ENCODE results near the gene LANCL2.

The LANCL2 gene

DNA sequence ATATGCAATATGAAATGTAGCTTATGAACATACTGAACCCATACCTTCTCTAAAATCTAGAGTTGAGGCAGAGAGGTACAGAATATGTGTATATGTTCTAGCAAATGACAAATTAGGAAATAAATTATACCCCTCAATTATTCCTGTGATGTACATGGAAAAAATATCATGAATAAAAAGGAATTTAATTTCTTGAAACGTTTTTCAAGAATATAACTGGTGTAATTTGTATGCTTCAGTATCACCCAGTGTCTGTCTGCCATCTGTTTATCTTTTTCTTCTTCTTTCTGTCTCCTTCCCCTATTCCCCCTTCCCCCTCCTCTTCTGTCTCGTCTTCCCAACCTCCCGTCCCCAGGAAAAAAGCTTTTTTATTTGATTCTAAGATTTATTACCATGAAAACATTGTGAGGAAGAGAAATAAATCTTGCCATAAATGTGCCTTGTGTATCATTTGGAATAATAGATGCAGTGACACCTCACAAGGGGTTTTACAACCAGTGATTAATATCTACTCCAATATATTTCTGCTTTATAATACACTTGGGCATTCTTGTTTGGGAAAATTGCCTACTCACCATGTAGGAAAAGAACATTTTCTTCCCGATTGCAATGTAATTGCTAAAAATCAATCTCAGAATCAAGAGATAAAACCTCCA, 12.2 kb downstream of the LANCL2 start:
- H3K4me3 ChIP-seq (ENCODE audit: insufficient read depth, low read depth, low read length), result no peak overlapping the region
- no peaks in the 10 kb centered on the region for H3K27me3 ChIP-seq (ENCODE audit: control insufficient read depth, insufficient read depth, low read length, poor library complexity, severe bottlenecking)
- H3K4me1 ChIP-seq (ENCODE audit: control insufficient read depth, insufficient read depth, low read length), result no peaks in the 10 kb centered on the region
- 92 to 96% methylated on average over 2 to 3 of the region's 4 CpGs for WGBS, 2 experiments
- no peaks in the 10 kb centered on the region for H3K9me3 ChIP-seq (ENCODE audit: control insufficient read depth, low read length)
- no peaks in the 10 kb centered on the region for H3K36me3 ChIP-seq (ENCODE audit: control insufficient read depth, insufficient read depth, low read length)
- H3K27ac ChIP-seq (ENCODE audit: insufficient read depth, low read depth, low read length, poor library complexity, severe bottlenecking), result no peak overlapping the region

DNA sequence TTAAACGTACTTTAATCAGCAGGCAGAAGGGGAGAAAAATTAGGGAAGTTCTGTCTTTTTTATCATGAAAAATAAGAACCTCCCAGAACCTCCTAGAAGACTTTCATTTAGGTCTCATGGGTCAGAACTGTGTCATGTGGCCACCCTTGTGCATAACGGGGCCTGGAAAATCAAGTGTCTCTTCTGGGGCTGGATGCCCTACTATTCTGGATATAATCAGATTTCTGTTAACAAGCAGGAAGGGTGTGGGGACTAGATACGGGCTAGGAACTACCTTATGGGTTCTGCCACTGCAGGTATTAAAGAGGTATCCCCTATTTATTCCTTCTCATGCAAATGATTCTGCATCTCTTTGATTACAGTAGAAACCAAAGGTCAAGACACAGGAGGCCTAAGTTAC, 14.1 kb downstream of the LANCL2 start:
- Histone ChIP-seq H3K4me3 (ENCODE audit: insufficient read depth, low read depth, low read length) (no peak overlapping the region), H3K36me3 (ENCODE audit: control insufficient read depth, insufficient read depth, low read length) (no peaks in the 10 kb centered on the region), H3K27ac (ENCODE audit: insufficient read depth, low read depth, low read length, poor library complexity, severe bottlenecking) (no peak overlapping the region), H3K9me3 (ENCODE audit: control insufficient read depth, low read length) (no peaks in the 10 kb centered on the region), H3K27me3 (ENCODE audit: control insufficient read depth, insufficient read depth, low read length, poor library complexity, severe bottlenecking) (no peaks in the 10 kb centered on the region), H3K4me1 (ENCODE audit: control insufficient read depth, insufficient read depth, low read length) (no peaks in the 10 kb centered on the region)
- WGBS, 2 experiments, result 91 to 94% methylated on average over 3 of the region's 3 CpGs

DNA sequence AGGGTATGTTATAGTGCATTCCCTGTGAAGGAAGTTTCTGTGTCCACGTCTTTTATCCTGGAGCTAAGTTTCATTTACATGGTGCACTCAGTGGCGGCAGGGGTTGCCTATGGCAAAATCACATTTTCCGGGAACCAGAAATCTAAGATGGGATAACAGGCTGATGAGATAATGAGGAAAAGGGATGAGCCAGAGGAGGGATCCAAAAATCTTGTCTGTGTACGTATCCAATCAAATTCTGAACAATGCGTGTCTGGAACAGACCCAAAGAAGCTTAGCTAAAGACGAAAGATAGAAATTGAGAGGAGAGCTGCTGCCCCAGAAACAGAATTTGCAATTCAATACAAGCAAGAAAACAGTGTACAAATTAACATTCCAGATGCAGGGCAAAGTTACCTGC, 16.1 kb downstream of the LANCL2 start:
- no peak overlapping the region for H3K4me3 ChIP-seq (ENCODE audit: insufficient read depth, low read depth, low read length)
- no peaks in the 10 kb centered on the region for H3K27me3 ChIP-seq (ENCODE audit: control insufficient read depth, insufficient read depth, low read length, poor library complexity, severe bottlenecking)
- no peaks in the 10 kb centered on the region for H3K36me3 ChIP-seq (ENCODE audit: control insufficient read depth, insufficient read depth, low read length)
- H3K4me1 ChIP-seq (ENCODE audit: control insufficient read depth, insufficient read depth, low read length), result no peaks in the 10 kb centered on the region
- H3K9me3 ChIP-seq (ENCODE audit: control insufficient read depth, low read length), result peaks cover 2% of the 10 kb centered on the region
- H3K27ac ChIP-seq (ENCODE audit: insufficient read depth, low read depth, low read length, poor library complexity, severe bottlenecking), result no peak overlapping the region
- 92 to 95% methylated on average over 6 of the region's 6 CpGs for WGBS, 2 experiments

DNA sequence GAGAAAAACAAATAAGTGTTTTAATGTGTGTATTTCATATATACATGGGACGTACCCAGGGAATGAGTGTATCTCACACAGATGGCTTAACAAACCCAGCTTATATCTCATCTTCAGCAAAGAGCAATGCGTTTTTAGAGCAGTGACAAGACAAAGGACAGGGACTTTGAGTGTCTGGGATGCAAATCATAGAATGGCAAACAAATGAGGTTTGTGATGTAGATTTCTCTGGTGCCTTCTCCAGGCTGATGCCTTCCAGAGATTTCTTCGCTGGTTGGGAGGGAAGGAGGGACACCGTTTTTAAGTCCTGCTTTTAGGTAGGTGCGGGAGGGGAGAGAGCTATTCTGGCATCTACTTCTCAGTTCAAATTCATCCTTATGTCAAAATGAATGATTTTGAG, 16.6 kb downstream of the LANCL2 start:
- WGBS, 2 experiments, result 75 to 79% methylated on average over 4 to 5 of the region's 5 CpGs
- Histone ChIP-seq H3K9me3 (ENCODE audit: control insufficient read depth, low read length) (peaks cover 3% of the 10 kb centered on the region), H3K27ac (ENCODE audit: insufficient read depth, low read depth, low read length, poor library complexity, severe bottlenecking) (no peak overlapping the region)

DNA sequence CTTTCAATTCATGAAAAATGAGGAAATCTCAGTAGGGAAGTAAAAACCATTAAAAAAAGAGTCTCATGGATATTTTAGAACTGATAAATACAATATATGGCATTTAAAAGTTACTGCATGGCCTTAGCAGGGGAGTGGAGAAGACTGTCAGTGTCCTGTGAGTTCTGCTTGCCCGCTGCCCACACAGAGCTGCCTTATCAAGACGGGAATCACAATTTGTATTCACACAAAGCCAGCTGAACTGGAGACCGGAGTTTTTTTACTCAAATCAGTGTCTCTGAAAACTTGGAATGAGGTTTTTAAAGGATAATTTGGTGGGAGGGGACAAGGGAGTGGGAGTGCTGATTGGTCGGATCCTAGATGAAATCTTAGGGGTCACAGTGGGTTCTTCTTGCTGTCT, 17.1 kb downstream of the LANCL2 start:
- no peak overlapping the region for H3K27ac ChIP-seq (ENCODE audit: insufficient read depth, low read depth, low read length, poor library complexity, severe bottlenecking)
- H3K4me1 ChIP-seq (ENCODE audit: control insufficient read depth, insufficient read depth, low read length), result no peaks in the 10 kb centered on the region
- H3K36me3 ChIP-seq (ENCODE audit: control insufficient read depth, insufficient read depth, low read length), result no peaks in the 10 kb centered on the region
- H3K27me3 ChIP-seq (ENCODE audit: control insufficient read depth, insufficient read depth, low read length, poor library complexity, severe bottlenecking), result no peaks in the 10 kb centered on the region
- H3K4me3 ChIP-seq (ENCODE audit: insufficient read depth, low read depth, low read length), result no peak overlapping the region
- H3K9me3 ChIP-seq (ENCODE audit: control insufficient read depth, low read length), result peaks cover 7% of the 10 kb centered on the region
- WGBS, 2 experiments, result 94 to 96% methylated on average over 4 of the region's 4 CpGs

More for the DNA sequence above, 16.6 kb downstream of the LANCL2 start:
- Histone ChIP-seq H3K4me3 (ENCODE audit: insufficient read depth, low read depth, low read length) (no peak overlapping the region), H3K4me1 (ENCODE audit: control insufficient read depth, insufficient read depth, low read length) (no peaks in the 10 kb centered on the region), H3K27me3 (ENCODE audit: control insufficient read depth, insufficient read depth, low read length, poor library complexity, severe bottlenecking) (no peaks in the 10 kb centered on the region), H3K36me3 (ENCODE audit: control insufficient read depth, insufficient read depth, low read length) (no peaks in the 10 kb centered on the region)

DNA sequence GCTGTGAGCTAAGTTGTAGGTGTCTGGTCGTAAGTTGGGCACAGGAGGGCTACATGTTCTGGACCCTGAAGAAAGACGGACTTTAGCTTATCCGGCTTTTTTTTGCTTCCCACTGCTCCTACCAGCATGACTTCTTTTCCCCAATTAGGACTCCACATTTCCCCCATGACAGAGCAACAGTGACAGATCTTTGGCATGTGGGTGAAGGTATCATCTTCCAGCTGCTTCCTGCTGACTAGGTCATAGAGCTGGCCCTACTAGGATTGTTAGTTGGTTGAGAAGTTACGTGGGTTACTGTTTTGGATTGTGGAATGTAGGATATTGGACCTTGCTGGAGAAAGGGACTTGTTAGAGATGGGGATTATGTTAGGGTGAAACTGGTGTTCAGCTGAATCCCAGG, 21.4 kb downstream of the LANCL2 start:
- H3K4me3 ChIP-seq (ENCODE audit: insufficient read depth, low read depth, low read length), result no peak overlapping the region
- no peaks in the 10 kb centered on the region for H3K27me3 ChIP-seq (ENCODE audit: control insufficient read depth, insufficient read depth, low read length, poor library complexity, severe bottlenecking)
- no peaks in the 10 kb centered on the region for H3K4me1 ChIP-seq (ENCODE audit: control insufficient read depth, insufficient read depth, low read length)
- 89 to 97% methylated on average over 4 of the region's 4 CpGs for WGBS, 2 experiments
- H3K27ac ChIP-seq (ENCODE audit: insufficient read depth, low read depth, low read length, poor library complexity, severe bottlenecking), result no peak overlapping the region
- peaks cover 17% of the 10 kb centered on the region for H3K9me3 ChIP-seq (ENCODE audit: control insufficient read depth, low read length)
- peaks cover 3% of the 10 kb centered on the region for H3K36me3 ChIP-seq (ENCODE audit: control insufficient read depth, insufficient read depth, low read length)

DNA sequence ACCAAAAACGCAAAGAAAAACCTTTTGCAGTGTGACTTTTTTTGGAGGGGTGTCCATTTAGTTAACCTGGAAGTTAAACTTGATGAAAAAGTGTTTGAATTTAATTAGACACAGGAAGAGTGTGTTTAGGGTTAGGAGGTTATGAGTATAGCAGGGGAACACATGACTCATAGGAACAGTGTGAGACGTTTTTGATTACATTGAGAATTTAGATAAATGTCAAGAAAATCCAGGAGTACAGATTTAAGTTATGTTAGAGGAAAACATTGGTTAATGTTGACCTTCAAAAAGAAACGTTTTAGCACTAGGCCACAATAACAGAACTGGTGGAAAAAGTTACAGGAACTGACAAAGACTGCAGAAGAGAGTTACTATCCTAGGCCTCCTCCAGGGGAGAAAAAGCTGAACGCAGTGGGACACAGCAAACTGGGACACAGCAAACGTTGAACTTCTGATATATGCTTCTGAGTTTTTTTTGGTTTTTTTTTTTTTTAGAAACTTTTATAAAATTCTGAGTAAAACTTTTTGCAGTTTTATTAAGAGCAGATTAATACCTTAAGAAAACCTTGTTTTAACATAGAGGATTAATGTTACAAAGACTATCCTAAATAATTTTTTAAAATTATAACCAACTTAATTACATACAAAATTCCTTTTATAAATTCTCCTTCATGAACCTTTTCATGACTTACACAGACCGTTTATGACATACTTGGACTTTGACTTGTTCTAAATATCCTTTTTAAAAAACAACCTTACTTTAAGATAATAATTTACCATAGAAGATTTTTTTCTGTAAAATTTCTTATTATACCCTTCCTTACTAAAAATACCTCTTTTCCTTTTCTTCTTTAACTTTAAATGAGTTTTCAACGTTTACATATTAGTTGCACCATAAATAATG, 22.2 kb downstream of the LANCL2 start:
- Histone ChIP-seq H3K36me3 (ENCODE audit: control insufficient read depth, insufficient read depth, low read length) (peaks cover 3% of the 10 kb centered on the region), H3K27me3 (ENCODE audit: control insufficient read depth, insufficient read depth, low read length, poor library complexity, severe bottlenecking) (no peaks in the 10 kb centered on the region), H3K4me1 (ENCODE audit: control insufficient read depth, insufficient read depth, low read length) (no peaks in the 10 kb centered on the region), H3K4me3 (ENCODE audit: insufficient read depth, low read depth, low read length) (no peak overlapping the region), H3K27ac (ENCODE audit: insufficient read depth, low read depth, low read length, poor library complexity, severe bottlenecking) (no peak overlapping the region), H3K9me3 (ENCODE audit: control insufficient read depth, low read length) (peaks cover 17% of the 10 kb centered on the region)
- 85 to 88% methylated on average over 6 to 7 of the region's 7 CpGs for WGBS, 2 experiments

DNA sequence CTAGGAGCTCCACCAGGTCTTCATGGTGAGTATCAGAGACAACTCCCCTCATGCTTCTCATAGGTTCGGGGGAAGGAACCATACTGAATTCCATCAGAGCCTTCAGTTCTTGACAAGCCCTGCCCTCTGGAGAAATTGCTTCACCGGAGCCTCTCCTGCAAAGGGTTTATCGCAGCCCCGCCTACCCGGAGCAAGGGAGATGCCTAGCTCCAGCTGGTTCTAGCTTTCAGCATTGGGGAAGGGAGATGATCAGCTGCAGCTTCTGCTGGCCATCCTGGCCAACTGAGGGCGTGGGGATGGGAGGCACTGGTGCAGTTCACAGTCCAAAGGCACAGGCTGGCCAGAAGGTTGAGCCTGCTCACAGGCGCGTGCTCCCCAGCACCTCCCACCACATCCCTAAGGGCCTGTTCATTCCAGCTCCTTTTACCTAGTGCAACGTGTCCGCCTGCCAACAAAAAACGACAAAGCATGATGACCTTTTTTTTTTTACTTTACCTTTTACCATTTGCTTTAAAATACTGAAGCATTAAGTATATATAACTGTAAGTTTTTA, 31.2 kb downstream of the LANCL2 start:
- Histone ChIP-seq H3K27ac (ENCODE audit: insufficient read depth, low read depth, low read length, poor library complexity, severe bottlenecking) (no peak overlapping the region), H3K4me3 (ENCODE audit: insufficient read depth, low read depth, low read length) (no peak overlapping the region), H3K9me3 (ENCODE audit: control insufficient read depth, low read length) (no peaks in the 10 kb centered on the region), H3K36me3 (ENCODE audit: control insufficient read depth, insufficient read depth, low read length) (peaks cover 4% of the 10 kb centered on the region), H3K4me1 (ENCODE audit: control insufficient read depth, insufficient read depth, low read length) (no peaks in the 10 kb centered on the region), H3K27me3 (ENCODE audit: control insufficient read depth, insufficient read depth, low read length, poor library complexity, severe bottlenecking) (no peaks in the 10 kb centered on the region)
- 95% methylated on average over 10 of the region's 11 CpGs for WGBS, 2 experiments

DNA sequence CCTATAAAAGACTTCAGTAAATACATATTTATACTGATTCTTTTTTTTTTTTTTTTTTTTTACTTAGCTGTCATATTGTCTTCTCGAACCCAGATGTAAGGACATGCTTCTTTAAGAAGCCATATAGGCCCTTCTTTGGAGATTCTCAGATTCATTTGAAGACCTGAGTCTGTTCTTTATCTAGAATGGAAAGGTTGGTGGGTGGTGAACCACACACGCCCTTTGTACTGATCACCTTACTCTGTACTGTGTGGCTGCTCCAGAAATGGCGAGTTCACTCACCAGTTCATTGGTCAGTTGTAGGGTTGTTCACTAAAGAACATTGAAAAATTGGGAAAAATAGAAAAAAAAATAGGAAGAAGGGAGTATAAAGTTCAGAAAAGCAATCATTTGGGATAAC, 32.5 kb downstream of the LANCL2 start:
- no peaks in the 10 kb centered on the region for H3K9me3 ChIP-seq (ENCODE audit: control insufficient read depth, low read length)
- no peaks in the 10 kb centered on the region for H3K27me3 ChIP-seq (ENCODE audit: control insufficient read depth, insufficient read depth, low read length, poor library complexity, severe bottlenecking)
- no peak overlapping the region for H3K4me3 ChIP-seq (ENCODE audit: insufficient read depth, low read depth, low read length)
- H3K27ac ChIP-seq (ENCODE audit: insufficient read depth, low read depth, low read length, poor library complexity, severe bottlenecking), result no peak overlapping the region
- WGBS, 2 experiments, result 94 to 96% methylated on average over 3 of the region's 3 CpGs
- H3K36me3 ChIP-seq (ENCODE audit: control insufficient read depth, insufficient read depth, low read length), result peaks cover 4% of the 10 kb centered on the region
- no peaks in the 10 kb centered on the region for H3K4me1 ChIP-seq (ENCODE audit: control insufficient read depth, insufficient read depth, low read length)

DNA sequence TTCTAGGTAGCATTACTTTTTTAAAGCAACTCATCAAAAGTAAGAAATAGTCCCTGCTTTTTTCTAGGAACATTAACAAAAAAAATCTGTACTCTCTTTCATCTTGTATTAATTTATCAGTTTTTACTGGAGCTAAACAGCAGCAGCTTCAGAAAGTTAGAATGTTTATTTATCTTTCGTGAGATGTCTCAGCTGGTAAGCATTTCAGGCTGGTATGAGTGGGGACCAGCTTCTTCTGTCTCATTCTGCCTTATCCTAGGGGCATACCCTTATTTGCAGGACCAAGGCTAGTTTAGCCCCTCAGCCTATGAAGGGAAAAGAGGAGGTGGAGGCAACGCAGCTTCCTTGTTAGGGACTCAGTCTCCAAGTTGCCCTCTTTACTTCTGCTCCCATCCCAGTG, 35.1 kb downstream of the LANCL2 start:
- 89 to 100% methylated on average over 2 of the region's 2 CpGs for WGBS, 2 experiments
- Histone ChIP-seq H3K27me3 (ENCODE audit: control insufficient read depth, insufficient read depth, low read length, poor library complexity, severe bottlenecking) (no peaks in the 10 kb centered on the region), H3K36me3 (ENCODE audit: control insufficient read depth, insufficient read depth, low read length) (peaks cover 4% of the 10 kb centered on the region), H3K9me3 (ENCODE audit: control insufficient read depth, low read length) (no peaks in the 10 kb centered on the region), H3K4me1 (ENCODE audit: control insufficient read depth, insufficient read depth, low read length) (no peaks in the 10 kb centered on the region), H3K27ac (ENCODE audit: insufficient read depth, low read depth, low read length, poor library complexity, severe bottlenecking) (no peak overlapping the region), H3K4me3 (ENCODE audit: insufficient read depth, low read depth, low read length) (no peak overlapping the region)

Data from ectodermal cell (in vitro differentiated cells).